ENCODE data around the gene PHC3.
"Not testable (repeated sequence)": the region's sequence is repeated elsewhere in the genome, so short reads cannot be mapped to it uniquely, and the experiment has no call there.

The PHC3 gene, protein sequence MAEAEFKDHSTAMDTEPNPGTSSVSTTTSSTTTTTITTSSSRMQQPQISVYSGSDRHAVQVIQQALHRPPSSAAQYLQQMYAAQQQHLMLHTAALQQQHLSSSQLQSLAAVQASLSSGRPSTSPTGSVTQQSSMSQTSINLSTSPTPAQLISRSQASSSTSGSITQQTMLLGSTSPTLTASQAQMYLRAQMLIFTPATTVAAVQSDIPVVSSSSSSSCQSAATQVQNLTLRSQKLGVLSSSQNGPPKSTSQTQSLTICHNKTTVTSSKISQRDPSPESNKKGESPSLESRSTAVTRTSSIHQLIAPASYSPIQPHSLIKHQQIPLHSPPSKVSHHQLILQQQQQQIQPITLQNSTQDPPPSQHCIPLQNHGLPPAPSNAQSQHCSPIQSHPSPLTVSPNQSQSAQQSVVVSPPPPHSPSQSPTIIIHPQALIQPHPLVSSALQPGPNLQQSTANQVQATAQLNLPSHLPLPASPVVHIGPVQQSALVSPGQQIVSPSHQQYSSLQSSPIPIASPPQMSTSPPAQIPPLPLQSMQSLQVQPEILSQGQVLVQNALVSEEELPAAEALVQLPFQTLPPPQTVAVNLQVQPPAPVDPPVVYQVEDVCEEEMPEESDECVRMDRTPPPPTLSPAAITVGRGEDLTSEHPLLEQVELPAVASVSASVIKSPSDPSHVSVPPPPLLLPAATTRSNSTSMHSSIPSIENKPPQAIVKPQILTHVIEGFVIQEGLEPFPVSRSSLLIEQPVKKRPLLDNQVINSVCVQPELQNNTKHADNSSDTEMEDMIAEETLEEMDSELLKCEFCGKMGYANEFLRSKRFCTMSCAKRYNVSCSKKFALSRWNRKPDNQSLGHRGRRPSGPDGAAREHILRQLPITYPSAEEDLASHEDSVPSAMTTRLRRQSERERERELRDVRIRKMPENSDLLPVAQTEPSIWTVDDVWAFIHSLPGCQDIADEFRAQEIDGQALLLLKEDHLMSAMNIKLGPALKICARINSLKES

GRCh38 chr3:170180908-170181885 is at the start of gene PHC3:
TSS of gene PHC3 (minus strand) at chr3:170181733. CDS start at chr3:170181715, 18 bp downstream.
- DNase-seq, result peak; percentile 95 to 96

GRCh38 chr3:170228093-170228766 is 46.7 kb upstream of the PHC3 start:
- DNase-seq, result no peak

DNA sequence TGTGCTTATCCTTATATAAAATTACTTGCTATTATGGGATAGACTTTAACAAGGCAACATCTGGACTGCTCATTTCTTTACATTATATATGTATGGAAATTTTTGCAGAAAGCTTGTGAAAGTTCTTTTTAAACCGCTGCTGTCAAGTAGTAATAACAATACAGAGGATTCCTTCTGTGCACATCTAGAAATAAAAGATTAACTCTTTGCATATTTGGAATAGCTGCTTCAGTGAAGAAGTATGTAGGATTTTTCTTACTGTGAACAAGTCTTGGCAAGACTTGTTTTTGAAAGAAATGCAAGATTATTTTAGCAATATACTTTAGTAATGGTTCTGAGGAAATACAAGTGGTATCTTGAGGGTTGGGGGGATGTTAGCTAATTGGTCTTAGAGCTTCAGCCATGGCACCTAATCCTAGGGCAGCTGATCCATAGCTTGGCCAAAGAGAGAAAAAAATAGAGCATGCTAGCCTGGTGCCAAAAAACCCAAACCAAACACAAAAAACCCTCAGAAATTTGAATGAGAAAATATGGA is 45.0 kb upstream of the PHC3 start:
- DNase-seq, result no peak

DNA sequence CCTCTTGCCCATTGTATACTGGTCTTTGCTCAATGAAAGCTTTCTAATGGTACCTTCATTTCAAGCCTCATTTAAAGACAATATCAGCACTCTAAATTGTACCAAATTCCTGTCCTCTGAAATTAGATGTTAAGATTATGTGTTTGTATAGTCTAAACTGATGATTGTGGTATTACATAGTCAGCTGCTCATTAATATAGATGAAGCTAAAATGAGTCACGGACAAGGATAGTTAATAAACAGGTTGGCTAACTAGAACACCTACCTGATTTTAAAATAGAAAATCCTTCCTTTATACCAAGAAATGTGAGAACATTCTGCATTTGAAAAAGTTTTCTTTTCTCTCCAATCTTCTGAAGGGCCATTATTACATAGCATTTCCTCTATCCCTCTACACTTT is 43.6 kb upstream of the PHC3 start:
- DNase-seq, result no peak

GRCh38 chr3:170222647-170223541 is 41.4 kb upstream of the PHC3 start:
- DNase-seq, result peak; percentile 32 to 51

GRCh38 chr3:170221924-170222646 is 40.6 kb upstream of the PHC3 start, which contains the start of gene PRKCI:
TSS of gene PRKCI (plus strand) at chr3:170222424. CDS start at chr3:170222670, 246 bp downstream.
- peak; percentile 98 to 99 for DNase-seq

GRCh38 chr3:170220871-170221270 is 39.3 kb upstream of the PHC3 start:
- DNase-seq, result no peak

GRCh38 chr3:170219850-170220249 is 38.3 kb upstream of the PHC3 start:
- no peak for DNase-seq

DNA sequence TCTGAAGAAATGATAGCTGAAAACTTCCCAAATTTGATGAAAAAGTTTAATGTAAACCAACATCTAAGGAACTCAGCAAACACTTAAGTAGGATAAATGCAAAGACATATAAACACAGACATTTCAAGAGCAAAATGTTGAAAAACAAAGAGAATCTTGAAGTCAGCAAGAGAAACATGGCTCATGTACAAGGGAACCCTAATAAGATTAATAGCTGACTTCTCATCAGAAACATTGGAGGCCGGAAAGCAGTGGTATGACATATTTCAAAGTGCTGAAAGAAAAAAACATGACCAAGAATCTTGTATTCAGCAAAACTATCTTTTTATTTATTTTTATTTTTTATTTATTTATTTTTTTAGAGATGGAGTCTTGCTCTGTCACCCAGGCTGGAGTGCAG is 30.1 kb upstream of the PHC3 start:
- DNase-seq, result no peak

DNA sequence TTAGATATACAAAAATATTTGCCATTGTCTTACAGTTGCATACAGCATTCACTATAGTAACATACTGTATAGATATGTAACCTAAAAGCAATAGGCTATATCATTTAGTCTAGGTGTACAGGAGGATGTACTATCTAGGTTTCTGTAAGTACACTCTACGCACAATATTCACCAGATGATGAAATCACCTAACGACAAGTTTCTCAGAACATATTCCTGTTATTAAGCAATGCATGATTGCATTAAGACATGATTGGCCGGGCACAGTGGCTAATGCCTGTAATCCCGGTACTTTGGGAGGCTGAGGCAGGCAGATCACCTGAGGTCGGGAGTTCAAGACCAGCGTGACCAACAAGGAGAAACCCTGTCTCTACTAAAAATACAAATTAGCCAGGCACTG is 26.2 kb upstream of the PHC3 start:
- DNase-seq, result no peak

DNA sequence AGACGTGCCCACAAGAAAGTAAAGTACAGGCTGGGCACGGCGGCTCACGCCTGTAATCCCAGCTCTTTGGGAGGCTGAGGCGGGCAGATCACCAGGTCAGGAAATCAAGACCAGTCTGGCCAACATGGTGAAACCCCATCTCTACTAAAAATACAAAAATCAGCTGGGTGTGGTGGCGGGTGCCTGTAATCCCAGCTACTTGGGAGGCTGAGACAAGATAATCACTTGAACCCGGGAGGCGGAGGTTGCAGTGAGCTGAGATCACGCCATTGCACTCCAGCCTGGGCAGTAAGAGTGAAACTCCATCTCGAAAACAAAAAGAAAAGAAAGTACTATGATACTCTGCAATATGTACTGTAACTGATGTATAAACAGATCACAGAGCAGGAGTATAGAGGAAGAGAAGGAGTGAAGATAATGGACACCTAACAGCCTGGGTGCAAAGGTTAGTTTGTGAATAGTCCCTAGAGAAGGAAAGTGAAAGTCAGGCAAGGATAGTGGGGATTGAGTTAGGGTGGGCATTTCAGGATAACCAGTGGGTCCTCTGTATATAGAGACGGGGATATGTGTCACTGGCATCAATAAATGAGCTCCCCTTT is 24.7 kb upstream of the PHC3 start:
- DNase-seq, result not testable (repeated sequence)

GRCh38 chr3:170205302-170205701 is 23.8 kb upstream of the PHC3 start:
- no peak for DNase-seq

DNA sequence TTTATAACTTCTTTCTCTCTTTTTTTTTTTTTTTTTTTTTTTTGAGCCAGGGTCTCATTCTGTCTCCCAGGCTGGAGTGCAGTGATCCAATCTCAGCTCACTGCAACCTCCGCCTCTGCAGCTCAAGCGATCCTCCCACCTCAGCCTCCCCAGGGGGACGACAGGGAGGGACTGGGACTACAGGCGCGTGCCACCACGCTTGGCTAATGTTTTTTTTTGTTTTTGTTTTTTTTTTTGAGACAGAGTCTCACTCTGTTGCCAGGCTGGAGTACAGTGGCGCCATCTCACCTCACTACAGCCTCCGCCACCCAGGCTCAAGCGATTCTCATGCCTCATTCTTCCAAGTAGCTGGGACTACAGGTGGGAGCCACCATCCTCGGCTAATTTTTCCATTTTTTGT is 23.0 kb upstream of the PHC3 start:
- no peak for DNase-seq

- peak; percentile 51 to 72 for DNase-seq
These were observed 22.5 kb upstream of the PHC3 start for GRCh38 chr3:170204023-170204472.

GRCh38 chr3:170203457-170203856 is 21.9 kb upstream of the PHC3 start:
- DNase-seq, result no peak

GRCh38 chr3:170201527-170201926 is 20.0 kb upstream of the PHC3 start:
- no peak for DNase-seq

GRCh38 chr3:170200987-170201386 is 19.5 kb upstream of the PHC3 start:
- no peak for DNase-seq

GRCh38 chr3:170196833-170197232 is 15.3 kb upstream of the PHC3 start:
- DNase-seq, result no peak

GRCh38 chr3:170195759-170196158 is 14.2 kb upstream of the PHC3 start:
- DNase-seq, result not testable (repeated sequence)

Measured in NCI-H2081 (cell line).